Psoas muscle (tissue), 8 donors: ENCODE data around the gene MUSTN1. TPM values are rescaled to one million over a fixed set of nuclear protein-coding genes. Genes with fewer than 3 reads are reported as not detected.

ENCODE experiments used
- ATAC-seq, 4 donors: fragments of 200-7000 bp; cut with Tn5 transposase; one replicate each; pipeline ENCODE4 v1.9.1; 2020; ENCODE audit warnings: moderate library complexity in 3 of 4, mild to moderate bottlenecking in 2 of 4
- DNase-seq, 2 donors: peaks; one replicate each; pipeline ENCODE4 v3.0.0-alpha.2; 2020
- H3K27ac ChIP-seq: fragments of 200-600 bp; one replicate; pipeline ENCODE4 v1.8.0; 2022
- H3K27me3 ChIP-seq, 3 donors: fragments of 200-600 bp in 1 of 3; one replicate each; pipeline versions ENCODE4 v1.6.1 to v1.8.0; 2013 to 2022; ENCODE audit warnings: low read length in 2 of 3, mild to moderate bottlenecking in 2 of 3, moderate library complexity in 1 of 3; ENCODE audit not compliant: insufficient read depth in 3 of 3
- H3K36me3 ChIP-seq, 2 donors: fragments of 200-600 bp in 1 of 2; one replicate each; pipeline versions ENCODE4 v1.6.1 to v1.8.0; 2013 to 2022; ENCODE audit warnings: low read depth in 1 of 2, mild to moderate bottlenecking in 1 of 2, moderate library complexity in 1 of 2; ENCODE audit not compliant: insufficient read depth in 1 of 2
- H3K4me1 ChIP-seq: fragments of 200-600 bp; one replicate; pipeline ENCODE4 v1.8.0; 2022
- H3K4me3 ChIP-seq: fragments of 200-600 bp; one replicate; pipeline ENCODE4 v1.8.0; 2022; ENCODE audit warnings: mild to moderate bottlenecking
- H3K9me3 ChIP-seq: fragments of 200-600 bp; one replicate; pipeline ENCODE4 v1.8.0; 2022
- WGBS, 3 donors: extraction: QIAGEN DNeasy Blood & Tissue Kit; methylation state at CpG; one replicate each; pipeline versions ENCODE4 v1.1.6 to v1.1.7; 2013; 5-methylcytosine and 5-hydroxymethylcytosine counted together
- intact Hi-C, 2 donors: fragments of 100-400 bp; cut with DNase I; formaldehyde crosslinking; loops; one replicate each; pipeline versions ENCODE4 v1.11.0 to v1.14.2; 2022
- polyA plus RNA-seq, 3 donors: library from polyadenylated mRNA; stranded (reverse); fragments of 200-250 nt; gene quantifications; one replicate each; pipeline ENCODE4 v1.2.3, GENCODE V29; 2013
- total RNA-seq, 4 donors: library from RNA; stranded (reverse); fragmentation: NEBNext Ultra II Directional in 2 of 4; extraction: Animal tissue kit (Norgen Biotek cat#: 25700) in 2 of 4; gene quantifications; one replicate each; pipeline versions ENCODE4 v1.2.1 to v1.2.4, GENCODE V29; 2021 to 2023
- TF ChIP-seq, protein P1 (sequence below): fragments of 200-600 bp; IDR thresholded peaks from one replicate; pipeline ENCODE4 v1.8.0; 2022; ENCODE audit warnings: antibody characterized with exemption
- donor health status: healthy with polysubstance abuse.
- donor health status: DM: no; HTN: no; CAD: no; lungs with moderate emphysema.
- donor health status: Bipolar disorder and iron deficiency.
- donor health status: healthy.
- donor health status: DM: yes; HTN: yes; CAD: no.
- donor health status: DM: no; HTN: no; CAD: no.
- donor health status: DM: no; HTN: no; CAD: no.
- donor health status: DM: yes; HTN: yes; CAD: no.

Gene MUSTN1
- total and polyA plus RNA-seq, 7 donors, result 91.1 to 1,241 (median 578) TPM

DNA sequence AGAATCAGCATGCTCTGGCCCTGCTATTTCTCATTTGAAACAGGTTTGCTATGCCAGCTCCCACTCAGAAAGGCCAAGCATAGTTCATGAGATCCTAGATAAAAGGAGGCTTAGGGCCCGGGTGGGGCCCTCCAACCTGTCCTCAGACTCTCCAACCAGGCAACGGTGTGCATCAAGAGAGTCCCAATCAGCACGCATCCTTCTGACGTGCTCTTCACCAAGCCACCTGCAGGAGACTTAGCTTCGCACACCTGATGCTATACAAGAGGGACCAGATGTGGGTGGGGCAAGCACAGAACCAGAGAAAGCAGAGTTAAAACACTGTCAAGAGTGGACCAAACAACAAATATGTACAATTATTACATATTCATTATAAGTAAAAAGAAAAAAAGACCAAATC is 45.2 kb upstream of the MUSTN1 start:
- TF ChIP-seq, protein P1, sequence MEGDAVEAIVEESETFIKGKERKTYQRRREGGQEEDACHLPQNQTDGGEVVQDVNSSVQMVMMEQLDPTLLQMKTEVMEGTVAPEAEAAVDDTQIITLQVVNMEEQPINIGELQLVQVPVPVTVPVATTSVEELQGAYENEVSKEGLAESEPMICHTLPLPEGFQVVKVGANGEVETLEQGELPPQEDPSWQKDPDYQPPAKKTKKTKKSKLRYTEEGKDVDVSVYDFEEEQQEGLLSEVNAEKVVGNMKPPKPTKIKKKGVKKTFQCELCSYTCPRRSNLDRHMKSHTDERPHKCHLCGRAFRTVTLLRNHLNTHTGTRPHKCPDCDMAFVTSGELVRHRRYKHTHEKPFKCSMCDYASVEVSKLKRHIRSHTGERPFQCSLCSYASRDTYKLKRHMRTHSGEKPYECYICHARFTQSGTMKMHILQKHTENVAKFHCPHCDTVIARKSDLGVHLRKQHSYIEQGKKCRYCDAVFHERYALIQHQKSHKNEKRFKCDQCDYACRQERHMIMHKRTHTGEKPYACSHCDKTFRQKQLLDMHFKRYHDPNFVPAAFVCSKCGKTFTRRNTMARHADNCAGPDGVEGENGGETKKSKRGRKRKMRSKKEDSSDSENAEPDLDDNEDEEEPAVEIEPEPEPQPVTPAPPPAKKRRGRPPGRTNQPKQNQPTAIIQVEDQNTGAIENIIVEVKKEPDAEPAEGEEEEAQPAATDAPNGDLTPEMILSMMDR, result no peak
- no peaks in the 10 kb centered on the region for H3K9me3 ChIP-seq
- DNase-seq, result no peak
- ATAC-seq, result no peak
- no peaks in the 10 kb centered on the region for H3K27me3 ChIP-seq
- peaks cover 12% of the 10 kb centered on the region for H3K4me1 ChIP-seq
- no peak overlapping the region for H3K4me3 ChIP-seq
- 91 to 95% (median 93%) methylated on average over 5 of the region's 5 CpGs for WGBS, 3 donors
- intact Hi-C loops, result no loop called here
- peaks cover 0 to 20% of the 10 kb centered on the region in 2 donors for H3K36me3 ChIP-seq
- H3K27ac ChIP-seq, result no peak overlapping the region

DNA sequence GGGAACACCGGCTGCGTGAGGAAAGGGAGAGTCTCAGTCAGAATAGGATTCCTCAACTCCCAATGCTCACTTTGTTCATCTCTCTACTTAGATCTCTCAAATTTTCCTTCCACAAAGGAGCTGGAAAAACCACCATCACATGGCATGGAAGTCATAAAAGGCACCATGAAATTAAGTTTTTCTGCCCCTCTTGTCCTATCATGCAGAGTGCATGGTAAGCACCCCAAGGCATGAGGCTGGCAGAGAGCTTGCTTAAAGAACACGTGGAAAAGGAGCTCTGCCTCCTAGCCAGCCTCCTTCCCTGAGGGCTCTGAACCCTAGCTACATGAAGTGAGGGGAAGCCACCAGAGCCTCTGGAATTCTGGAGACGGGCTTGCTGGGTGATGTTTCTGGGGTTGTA is 44.8 kb upstream of the MUSTN1 start:
- DNase-seq (no peak), ATAC-seq (no peak)
- 86 to 91% (median 88%) methylated on average over 4 of the region's 4 CpGs for WGBS, 3 donors
- H3K27ac ChIP-seq, result no peak overlapping the region
- TF ChIP-seq, protein P1, result no peak
- H3K36me3 ChIP-seq, result peaks cover 0 to 16% of the 10 kb centered on the region in 2 donors
- intact Hi-C loops, result no loop called here
- H3K4me1 ChIP-seq, result peaks cover 16% of the 10 kb centered on the region
- H3K27me3 ChIP-seq, result no peaks in the 10 kb centered on the region
- no peaks in the 10 kb centered on the region for H3K9me3 ChIP-seq
- no peak overlapping the region for H3K4me3 ChIP-seq

DNA sequence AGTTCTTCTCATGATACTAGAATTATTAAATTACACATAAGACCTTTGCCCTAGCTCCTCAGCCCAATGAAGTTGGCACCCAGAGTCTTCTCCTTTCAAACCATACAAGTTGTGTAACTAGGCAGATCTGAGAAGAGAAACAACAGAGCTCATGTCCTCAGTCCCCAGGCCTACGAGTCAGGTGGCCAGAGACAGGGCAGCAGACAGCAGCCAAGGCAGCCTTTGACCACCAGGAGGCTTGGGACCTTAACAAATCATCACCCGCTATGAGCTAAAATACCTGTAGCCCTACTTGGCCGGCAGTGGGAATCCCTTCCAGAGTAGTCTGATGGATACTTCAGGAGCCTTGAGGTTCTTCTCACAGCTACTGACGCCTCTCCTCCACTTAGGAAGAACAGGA is 44.3 kb upstream of the MUSTN1 start:
- 91 to 98% (median 94%) methylated on average over 4 of the region's 4 CpGs for WGBS, 3 donors
- TF ChIP-seq, protein P1, result no peak
- no peaks in the 10 kb centered on the region for H3K27me3 ChIP-seq
- no peaks in the 10 kb centered on the region for H3K9me3 ChIP-seq
- no peak overlapping the region for H3K4me3 ChIP-seq
- ATAC-seq (no peak), DNase-seq (no peak)
- peaks cover 18% of the 10 kb centered on the region for H3K4me1 ChIP-seq
- H3K36me3 ChIP-seq, result peaks cover 0 to 14% of the 10 kb centered on the region in 2 donors
- H3K27ac ChIP-seq, result no peak overlapping the region
- intact Hi-C loops, result no loop called here

DNA sequence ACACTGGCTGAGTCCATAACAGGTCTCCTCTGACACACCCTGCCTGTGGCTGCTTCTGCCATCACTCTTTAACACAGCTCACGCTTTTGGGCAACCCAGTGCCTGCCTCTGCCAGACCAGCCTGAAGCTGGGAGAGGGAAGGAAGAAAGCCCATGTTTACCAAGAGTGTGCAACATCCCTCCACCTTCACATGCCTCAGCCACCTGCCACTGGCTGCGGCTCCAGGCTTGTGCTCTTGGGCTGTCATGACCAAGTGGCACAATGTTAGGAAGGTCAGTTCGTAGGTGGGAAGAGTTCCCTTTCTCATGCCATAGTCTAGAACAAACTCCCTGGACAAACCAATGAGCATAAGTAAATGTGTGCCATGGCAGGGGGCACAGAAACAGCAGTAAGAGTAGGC is 42.3 kb upstream of the MUSTN1 start:
- no peak overlapping the region for H3K27ac ChIP-seq
- intact Hi-C loops, result no loop called here

More for the DNA sequence above, 42.3 kb upstream of the MUSTN1 start:
- Histone ChIP-seq H3K4me1 (peaks cover 14% of the 10 kb centered on the region), H3K27me3 (no peaks in the 10 kb centered on the region), H3K9me3 (no peaks in the 10 kb centered on the region), H3K4me3 (no peak overlapping the region), H3K36me3 (peaks cover 0 to 14% of the 10 kb centered on the region in 2 donors)
- TF ChIP-seq, protein P1, result no peak
- DNase-seq (no peak), ATAC-seq (no peak)
- WGBS, 3 donors, result 89 to 92% (median 91%) methylated on average over 3 of the region's 3 CpGs
